Measurements from ENCODE around the gene HNF4A.

Gene HNF4A

GRCh38 chr20:44442298-44443070 lies 87.0 kb downstream of the HNF4A start:
- no peak for DNase-seq
- Histone ChIP-seq H3K27me3 (ENCODE audit: insufficient read depth, low read depth, severe bottlenecking) (no peaks in the 10 kb centered on the region), H3K36me3 (no peaks in the 10 kb centered on the region)

GRCh38 chr20:44445742-44446710 lies 90.5 kb downstream of the HNF4A start:
- H3K4me3 ChIP-seq (ENCODE audit: low read depth, low read length): no peak overlapping the region
- no peaks in the 10 kb centered on the region for H3K9me3 ChIP-seq (ENCODE audit: severe bottlenecking)
- H3K27me3 ChIP-seq (ENCODE audit: insufficient read depth, low read depth, severe bottlenecking): no peaks in the 10 kb centered on the region
- H3K36me3 ChIP-seq: no peaks in the 10 kb centered on the region
- TF ChIP-seq CTCF (IDR thresholded peaks at IDR 0.05; ENCODE audit: low read depth, low read length): no peak
- no peak overlapping the region for H3K27ac ChIP-seq
- DNase-seq: no peak

More at GRCh38 chr20:44442298-44443070, 87.0 kb downstream of the HNF4A start:
- no peaks in the 10 kb centered on the region for H3K9me3 ChIP-seq (ENCODE audit: severe bottlenecking)
- no peak overlapping the region for H3K4me3 ChIP-seq (ENCODE audit: low read depth, low read length)
- TF ChIP-seq CTCF (IDR thresholded peaks at IDR 0.05; ENCODE audit: low read depth, low read length): no peak
- H3K27ac ChIP-seq: no peak overlapping the region

GRCh38 chr20:44447827-44448419 lies 92.4 kb downstream of the HNF4A start:
- Histone ChIP-seq H3K36me3 (no peaks in the 10 kb centered on the region), H3K4me3 (ENCODE audit: low read depth, low read length) (no peak overlapping the region), H3K27me3 (ENCODE audit: insufficient read depth, low read depth, severe bottlenecking) (no peaks in the 10 kb centered on the region), H3K27ac (no peak overlapping the region), H3K9me3 (ENCODE audit: severe bottlenecking) (no peaks in the 10 kb centered on the region)
- no peak for TF ChIP-seq CTCF (IDR thresholded peaks at IDR 0.05; ENCODE audit: low read depth, low read length)
- DNase-seq: no peak

- peak; percentile 72 for TF ChIP-seq CTCF (IDR thresholded peaks at IDR 0.05; ENCODE audit: low read depth, low read length)
- Histone ChIP-seq H3K27ac (no peak overlapping the region), H3K27me3 (ENCODE audit: insufficient read depth, low read depth, severe bottlenecking) (no peaks in the 10 kb centered on the region), H3K36me3 (no peaks in the 10 kb centered on the region), H3K4me3 (ENCODE audit: low read depth, low read length) (no peak overlapping the region), H3K9me3 (ENCODE audit: severe bottlenecking) (no peaks in the 10 kb centered on the region)
- peak; percentile 32 for DNase-seq
Observed at GRCh38 chr20:44448753-44449546, 93.5 kb downstream of the HNF4A start.

- no peak overlapping the region for H3K4me3 ChIP-seq (ENCODE audit: low read depth, low read length)
- no peak overlapping the region for H3K27ac ChIP-seq
- no peak for TF ChIP-seq CTCF (IDR thresholded peaks at IDR 0.05; ENCODE audit: low read depth, low read length)
- DNase-seq: no peak
- H3K36me3 ChIP-seq: no peaks in the 10 kb centered on the region
- H3K27me3 ChIP-seq (ENCODE audit: insufficient read depth, low read depth, severe bottlenecking): no peaks in the 10 kb centered on the region
- H3K9me3 ChIP-seq (ENCODE audit: severe bottlenecking): no peaks in the 10 kb centered on the region
Observed at GRCh38 chr20:44449864-44450263, 94.4 kb downstream of the HNF4A start.

Data from WERI-Rb-1 (cell line).